Measurements from ENCODE around the gene GPN2.
"Not testable (repeated sequence)": the region's sequence is repeated elsewhere in the genome, so short reads cannot be mapped to it uniquely, and the experiment has no call there.

The GPN2 gene

GRCh38 chr1:26839339-26839722, 50.8 kb downstream of the GPN2 start:
- TF ChIP-seq CTCF (IDR thresholded peaks at IDR 0.05) = no peak
- Histone ChIP-seq H3K27ac (no peak overlapping the region), H3K4me3 (no peak overlapping the region)
- no peak for DNase-seq (ENCODE audit: low spot score)

GRCh38 chr1:26838474-26839338, 51.4 kb downstream of the GPN2 start:
- Histone ChIP-seq H3K27ac (no peak overlapping the region), H3K4me3 (no peak overlapping the region)
- no peak for TF ChIP-seq CTCF (IDR thresholded peaks at IDR 0.05)
- DNase-seq (ENCODE audit: low spot score) = no peak

GRCh38 chr1:26837665-26838064, 52.4 kb downstream of the GPN2 start:
- not testable (repeated sequence) for H3K4me3 ChIP-seq; DNase-seq (ENCODE audit: low spot score); H3K27ac ChIP-seq

GRCh38 chr1:26833432-26834405, 56.4 kb downstream of the GPN2 start:
- no peak overlapping the region for H3K27ac ChIP-seq
- TF ChIP-seq CTCF (IDR thresholded peaks at IDR 0.05) = no peak
- no peak for DNase-seq (ENCODE audit: low spot score)
- H3K4me3 ChIP-seq = no peak overlapping the region

- no peak for TF ChIP-seq CTCF (IDR thresholded peaks at IDR 0.05)
- no peak overlapping the region for H3K4me3 ChIP-seq
- no peak overlapping the region for H3K27ac ChIP-seq
- no peak for DNase-seq (ENCODE audit: low spot score)
Measured at GRCh38 chr1:26832249-26832960, 57.7 kb downstream of the GPN2 start.

- Histone ChIP-seq H3K4me3 (no peak overlapping the region), H3K27ac (no peak overlapping the region)
- no peak for TF ChIP-seq CTCF (IDR thresholded peaks at IDR 0.05)
- DNase-seq (ENCODE audit: low spot score) = no peak
Measured at GRCh38 chr1:26831546-26832248, 58.4 kb downstream of the GPN2 start.

Data from coronary artery (tissue), 2 donors.